Mesothelial cell of epicardium (in vitro differentiated cells): ENCODE data around the gene AKAP11. TPM values are rescaled to one million over a fixed set of nuclear protein-coding genes. Genes with fewer than 3 reads are reported as not detected.
A peak's percentile ranks its signal among the peaks of the same experiment; 100 is the strongest.

Experiments used
- DNase-seq, 2 experiments: peaks; one replicate each; pipeline ENCODE4 v3.0.0; 2021; ENCODE audit warnings: low spot score in 2 of 2; ENCODE audit not compliant: unreplicated experiment in 2 of 2
- H3K27ac Mint-ChIP-seq: 2 replicates; pipeline ENCODE4 v1.8.0; 2021; ENCODE audit warnings: mixed read lengths
- H3K27me3 Mint-ChIP-seq: 2 replicates; pipeline ENCODE4 v1.8.0; 2021; ENCODE audit warnings: low read depth, mixed read lengths
- H3K36me3 Mint-ChIP-seq: 2 replicates; pipeline ENCODE4 v1.8.0; 2021; ENCODE audit warnings: mixed read lengths
- H3K4me1 Mint-ChIP-seq: 2 replicates; pipeline ENCODE4 v1.8.0; 2021; ENCODE audit warnings: mixed read lengths
- H3K4me3 Mint-ChIP-seq: 2 replicates; pipeline ENCODE4 v1.8.0; 2021; ENCODE audit warnings: mild to moderate bottlenecking, moderate library complexity, mixed read lengths
- H3K9me3 Mint-ChIP-seq: 2 replicates; pipeline ENCODE4 v1.8.0; 2021; ENCODE audit warnings: mixed read lengths
- CTCF ChIP-seq: fragments of 200-600 bp; sonication (generic); IDR thresholded peaks from one replicate; pipeline ENCODE4 v1.5.0; 2021; ENCODE audit warnings: antibody characterized with exemption; ENCODE audit not compliant: unreplicated experiment
- total RNA-seq: library from RNA; stranded (reverse); gene quantifications from 3 replicates; pipeline ENCODE4 v1.2.1, GENCODE V29; 2021

The AKAP11 gene
- total RNA-seq, 1 donor from 2014 or later: 33.9 TPM

DNA sequence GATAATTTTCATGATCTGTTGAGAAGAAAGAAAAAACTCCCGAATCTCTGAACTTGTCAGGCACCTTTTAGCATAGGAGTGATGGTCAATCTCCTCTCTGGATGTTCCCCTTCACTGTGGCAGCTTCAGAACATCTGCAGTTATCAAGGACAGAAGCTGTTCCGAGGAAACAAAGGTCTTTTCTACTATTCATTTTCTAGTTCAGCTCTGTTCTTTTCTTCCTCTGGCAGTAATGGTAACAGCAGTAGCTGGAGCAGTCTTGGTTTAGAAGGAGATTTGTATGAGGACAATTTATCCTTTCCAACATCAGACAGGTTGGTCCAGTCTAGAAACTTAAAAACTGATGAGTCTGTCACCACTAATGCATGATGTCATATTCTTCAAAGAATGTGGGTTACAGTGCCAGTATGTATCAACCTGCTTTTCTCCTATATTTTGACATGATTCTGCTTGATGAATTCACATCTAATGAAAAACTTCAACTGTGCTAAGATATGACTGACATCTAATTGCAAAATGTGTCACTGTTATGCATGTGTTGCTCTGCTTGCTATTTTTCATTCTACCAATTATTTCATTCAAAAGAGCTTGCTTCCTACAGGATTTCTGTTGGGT, 41.0 kb downstream of the AKAP11 start:
- TF ChIP-seq CTCF: no peak
- Mint-ChIP-seq H3K36me3 (peaks cover 37% of the 10 kb centered on the region), H3K27ac (peak overlapping the region; percentile 30), H3K27me3 (no peaks in the 10 kb centered on the region), H3K4me1 (peaks cover 18% of the 10 kb centered on the region), H3K9me3 (no peaks in the 10 kb centered on the region), H3K4me3 (no peak overlapping the region)
- no peak for DNase-seq

GRCh38 chr13:42318570-42318969, 46.6 kb downstream of the AKAP11 start:
- H3K27me3 Mint-ChIP-seq: no peaks in the 10 kb centered on the region
- no peaks in the 10 kb centered on the region for H3K9me3 Mint-ChIP-seq
- TF ChIP-seq CTCF: no peak
- peaks cover 21% of the 10 kb centered on the region for H3K36me3 Mint-ChIP-seq
- no peak for DNase-seq
- no peak overlapping the region for H3K27ac Mint-ChIP-seq
- no peak overlapping the region for H3K4me3 Mint-ChIP-seq
- H3K4me1 Mint-ChIP-seq: peaks cover 3% of the 10 kb centered on the region

GRCh38 chr13:42320375-42320787, 48.4 kb downstream of the AKAP11 start:
- Mint-ChIP-seq H3K9me3 (no peaks in the 10 kb centered on the region), H3K4me3 (no peak overlapping the region)
- DNase-seq: no peak

DNA sequence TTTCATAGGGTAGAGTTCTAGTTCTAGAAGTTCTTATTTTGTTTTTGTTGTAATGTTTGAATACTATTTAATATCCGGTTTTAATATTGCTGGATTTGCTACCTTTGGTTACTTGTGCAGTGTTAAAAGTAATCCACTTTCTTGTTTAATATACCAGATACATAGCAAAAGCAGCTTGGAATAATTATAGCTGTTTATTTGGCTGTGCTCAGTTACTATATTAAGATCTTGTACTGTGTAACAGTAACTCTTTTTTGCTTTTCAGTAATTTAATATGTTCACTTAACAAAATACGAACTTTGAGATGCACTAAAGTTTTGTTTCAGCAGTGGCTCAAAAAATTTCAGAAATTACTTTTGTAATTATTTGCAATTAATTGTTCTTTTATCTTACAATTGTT, 50.9 kb downstream of the AKAP11 start:
- peaks cover 3% of the 10 kb centered on the region for H3K4me1 Mint-ChIP-seq
- H3K9me3 Mint-ChIP-seq: no peaks in the 10 kb centered on the region
- TF ChIP-seq CTCF: no peak
- no peaks in the 10 kb centered on the region for H3K27me3 Mint-ChIP-seq
- H3K27ac Mint-ChIP-seq: no peak overlapping the region
- no peak overlapping the region for H3K4me3 Mint-ChIP-seq
- peaks cover 9% of the 10 kb centered on the region for H3K36me3 Mint-ChIP-seq
- DNase-seq: no peak

More at GRCh38 chr13:42320375-42320787, 48.4 kb downstream of the AKAP11 start:
- peak overlapping the region; percentile 74 for H3K27ac Mint-ChIP-seq
- peaks cover 3% of the 10 kb centered on the region for H3K4me1 Mint-ChIP-seq
- no peak for TF ChIP-seq CTCF
- no peaks in the 10 kb centered on the region for H3K27me3 Mint-ChIP-seq
- H3K36me3 Mint-ChIP-seq: peaks cover 15% of the 10 kb centered on the region

- Mint-ChIP-seq H3K4me1 (peaks cover 3% of the 10 kb centered on the region), H3K36me3 (peaks cover 2% of the 10 kb centered on the region), H3K27ac (no peak overlapping the region), H3K27me3 (no peaks in the 10 kb centered on the region), H3K9me3 (no peaks in the 10 kb centered on the region), H3K4me3 (no peak overlapping the region)
- no peak for DNase-seq
- no peak for TF ChIP-seq CTCF
These were observed 52.8 kb downstream of the AKAP11 start for GRCh38 chr13:42324704-42325103.

DNA sequence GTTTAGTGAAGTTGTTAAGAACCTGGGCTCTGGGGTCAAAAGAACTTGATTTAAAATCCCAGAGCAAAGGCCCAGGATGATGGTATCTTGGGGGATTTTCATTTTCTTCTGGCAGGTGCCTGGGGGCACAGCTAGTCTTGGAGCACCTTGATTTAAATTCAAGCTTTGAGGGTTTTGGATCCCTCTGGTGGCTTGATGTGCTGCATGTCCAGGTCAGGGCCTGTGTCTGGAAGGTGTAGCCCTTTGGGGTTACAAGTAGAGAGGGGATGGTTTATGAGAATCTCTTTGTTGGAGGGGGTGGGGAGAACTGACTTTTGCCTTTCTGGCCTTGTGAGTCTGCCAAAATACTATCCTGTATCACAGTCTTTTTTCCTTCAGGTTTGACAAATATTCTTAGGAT, 55.8 kb downstream of the AKAP11 start:
- Mint-ChIP-seq H3K4me1 (no peaks in the 10 kb centered on the region), H3K9me3 (no peaks in the 10 kb centered on the region), H3K4me3 (no peak overlapping the region), H3K27me3 (no peaks in the 10 kb centered on the region), H3K36me3 (no peaks in the 10 kb centered on the region), H3K27ac (no peak overlapping the region)
- no peak for TF ChIP-seq CTCF
- DNase-seq: no peak
